K562 treated with DMSO at 1 percent for 24 hours (cell line): ENCODE results near the gene SCGB3A1. TPM values are rescaled to one million over a fixed set of nuclear protein-coding genes. Genes with fewer than 3 reads are reported as not detected.

Experiments used
- total RNA-seq: library from RNA; unstranded; fragments of 300-600 nt; gene quantifications from 2 replicates; pipeline ENCODE4 v1.2.3, GENCODE V29; 2022; ENCODE audit warnings: low read depth; ENCODE audit not compliant: insufficient read depth

SCGB3A1 gene, protein sequence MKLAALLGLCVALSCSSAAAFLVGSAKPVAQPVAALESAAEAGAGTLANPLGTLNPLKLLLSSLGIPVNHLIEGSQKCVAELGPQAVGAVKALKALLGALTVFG
- total RNA-seq = not detected in 2 replicates

GRCh38 chr5:180591311-180591887 lies at the start of gene SCGB3A1:
Gene SCGB3A1 (minus strand): TSS chr5:180591499. CDS start chr5:180591462, 37 bp downstream.

Other genes with a start within 250 kb of the SCGB3A1 start
- gene GFPT2, start 238.2 kb downstream of the SCGB3A1 start, total RNA-seq = 0.42 and 0.90 TPM in 2 replicates
- gene CNOT6, start 97.1 kb downstream of the SCGB3A1 start, total RNA-seq = 8.2 and 10.7 TPM in 2 replicates
- gene FLT4, start 58.1 kb upstream of the SCGB3A1 start, total RNA-seq = 1.3 and 1.5 TPM in 2 replicates
- gene OR2Y1, start 148.6 kb upstream of the SCGB3A1 start, total RNA-seq = not detected in 2 replicates
- gene MGAT1, start 211.3 kb upstream of the SCGB3A1 start, total RNA-seq = 160 and 162 TPM in 2 replicates